ENCODE results near the gene PDGFD. TPM values are rescaled to one million over a fixed set of nuclear protein-coding genes. Genes with fewer than 3 reads are reported as not detected.

Gene PDGFD
- polyA plus RNA-seq, 1 donor from 2014 or later = 1.0 TPM

DNA sequence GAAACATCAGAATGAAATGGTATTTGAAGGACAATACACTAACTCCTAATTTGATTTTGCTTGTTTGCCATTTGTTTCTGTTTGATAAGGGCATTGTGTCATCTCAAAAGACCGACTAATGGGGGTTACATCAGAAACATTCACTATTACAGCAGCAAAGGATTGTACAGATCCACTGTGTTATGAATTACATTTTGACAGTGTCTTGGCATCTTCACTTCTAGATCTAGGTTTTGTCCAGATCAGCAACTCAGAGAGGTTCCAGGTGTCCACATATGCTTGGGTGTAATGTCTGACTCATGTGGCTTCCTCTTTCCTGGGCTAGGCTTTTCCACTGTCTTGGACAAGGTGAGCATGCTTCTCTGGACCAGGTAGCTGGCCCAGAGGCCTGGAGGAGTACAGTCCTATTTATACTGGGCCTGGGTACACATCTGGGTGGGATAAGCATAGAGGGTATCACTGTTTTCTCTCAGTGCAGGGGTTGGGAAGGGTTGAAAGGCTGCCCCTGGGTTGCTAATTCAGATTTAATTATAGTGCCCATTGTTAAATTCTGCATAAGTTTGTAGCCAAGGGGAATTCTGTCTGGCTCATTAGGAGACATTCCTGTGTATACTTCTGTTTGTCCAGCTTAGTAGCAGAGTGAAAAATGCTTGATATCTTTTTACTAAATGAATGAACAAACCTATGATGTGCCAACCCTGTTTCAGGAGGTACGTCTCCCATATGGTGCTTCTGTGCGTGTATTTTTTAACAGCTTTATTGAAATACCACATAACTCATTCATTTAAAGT lies 103.7 kb downstream of the PDGFD start:
- no peak for TF ChIP-seq REST (IDR thresholded peaks at IDR 0.05; ENCODE audit: borderline replicate concordance)
- no peak for TF ChIP-seq MXI1 (conservative IDR thresholded peaks at IDR 0.05; ENCODE audit: poor library complexity, severe bottlenecking)
- no peak for TF ChIP-seq TAF1 (IDR thresholded peaks at IDR 0.05; ENCODE audit: low read depth)
- no peak for TF ChIP-seq CTCF (IDR thresholded peaks at IDR 0.05; ENCODE audit: poor library complexity, severe bottlenecking)
- TF ChIP-seq POLR2AphosphoS5 (IDR thresholded peaks at IDR 0.05) = no peak
- TF ChIP-seq RAD21 (conservative IDR thresholded peaks at IDR 0.05) = no peak
- no peak for TF ChIP-seq EZH2 (IDR thresholded peaks at IDR 0.05; ENCODE audit: borderline replicate concordance, insufficient read depth, low read length, poor library complexity, severe bottlenecking)
- TF ChIP-seq SMC3 (conservative IDR thresholded peaks at IDR 0.05; ENCODE audit: poor library complexity) = no peak
- no peak for TF ChIP-seq EP300 (conservative IDR thresholded peaks at IDR 0.05; ENCODE audit: poor library complexity, severe bottlenecking)

GRCh38 chr11:104058680-104059079 lies 105.3 kb downstream of the PDGFD start:
- Histone ChIP-seq H3K9me3 (ENCODE audit: low read length) (no peaks in the 10 kb centered on the region), H3F3A (ENCODE audit: insufficient read depth, low read length, poor library complexity, severe bottlenecking) (no peaks in the 10 kb centered on the region), H2AFZ (ENCODE audit: low read depth, low read length) (no peak overlapping the region), H3K9ac (ENCODE audit: low read length) (no peak overlapping the region), H3K9me2 (ENCODE audit: insufficient read depth, low read length) (no peaks in the 10 kb centered on the region), H3K4me2 (ENCODE audit: low read length) (no peak overlapping the region), H3K36me3 (ENCODE audit: insufficient read depth, low read length) (no peaks in the 10 kb centered on the region), H4K20me1 (ENCODE audit: insufficient read depth) (no peaks in the 10 kb centered on the region), H3K27ac (ENCODE audit: low read length) (no peak overlapping the region), H3K79me2 (replicated peaks; ENCODE audit: insufficient read depth, low read length) (no peaks in the 10 kb centered on the region), H3K4me3 (ENCODE audit: low read length) (no peak overlapping the region), H3K27me3 (ENCODE audit: insufficient read depth, low read depth, low read length) (no peaks in the 10 kb centered on the region)
- TF ChIP-seq EP300 (conservative IDR thresholded peaks at IDR 0.05; ENCODE audit: poor library complexity, severe bottlenecking) = no peak
- TF ChIP-seq RAD21 (conservative IDR thresholded peaks at IDR 0.05) = no peak
- no peak for TF ChIP-seq EZH2 (IDR thresholded peaks at IDR 0.05; ENCODE audit: borderline replicate concordance, insufficient read depth, low read length, poor library complexity, severe bottlenecking)
- no peak for TF ChIP-seq POLR2AphosphoS5 (IDR thresholded peaks at IDR 0.05)
- no peak for TF ChIP-seq TAF1 (IDR thresholded peaks at IDR 0.05; ENCODE audit: low read depth)
- TF ChIP-seq REST (IDR thresholded peaks at IDR 0.05; ENCODE audit: borderline replicate concordance) = no peak
- no peak for TF ChIP-seq MXI1 (conservative IDR thresholded peaks at IDR 0.05; ENCODE audit: poor library complexity, severe bottlenecking)
- no peak for TF ChIP-seq CTCF (IDR thresholded peaks at IDR 0.05; ENCODE audit: poor library complexity, severe bottlenecking)
- TF ChIP-seq SMC3 (conservative IDR thresholded peaks at IDR 0.05; ENCODE audit: poor library complexity) = no peak

More for the DNA sequence above, 103.7 kb downstream of the PDGFD start:
- H3K27ac ChIP-seq (ENCODE audit: low read length) = no peak overlapping the region
- no peak overlapping the region for H3K4me2 ChIP-seq (ENCODE audit: low read length)
- no peaks in the 10 kb centered on the region for H3K36me3 ChIP-seq (ENCODE audit: insufficient read depth, low read length)
- no peaks in the 10 kb centered on the region for H3K79me2 ChIP-seq (replicated peaks; ENCODE audit: insufficient read depth, low read length)
- no peaks in the 10 kb centered on the region for H4K20me1 ChIP-seq (ENCODE audit: insufficient read depth)
- H3K9me2 ChIP-seq (ENCODE audit: insufficient read depth, low read length) = no peaks in the 10 kb centered on the region
- no peaks in the 10 kb centered on the region for H3K27me3 ChIP-seq (ENCODE audit: insufficient read depth, low read depth, low read length)
- H3F3A ChIP-seq (ENCODE audit: insufficient read depth, low read length, poor library complexity, severe bottlenecking) = no peaks in the 10 kb centered on the region
- no peak overlapping the region for H3K9ac ChIP-seq (ENCODE audit: low read length)
- H3K9me3 ChIP-seq (ENCODE audit: low read length) = no peaks in the 10 kb centered on the region
- H3K4me3 ChIP-seq (ENCODE audit: low read length) = no peak overlapping the region
- no peak overlapping the region for H2AFZ ChIP-seq (ENCODE audit: low read depth, low read length)

All from neural cell (in vitro differentiated cells).